ENCODE data around the gene GRID1.
"Not testable (repeated sequence)": the region's sequence is repeated elsewhere in the genome, so short reads cannot be mapped to it uniquely, and the experiment has no call there.

The GRID1 gene

DNA sequence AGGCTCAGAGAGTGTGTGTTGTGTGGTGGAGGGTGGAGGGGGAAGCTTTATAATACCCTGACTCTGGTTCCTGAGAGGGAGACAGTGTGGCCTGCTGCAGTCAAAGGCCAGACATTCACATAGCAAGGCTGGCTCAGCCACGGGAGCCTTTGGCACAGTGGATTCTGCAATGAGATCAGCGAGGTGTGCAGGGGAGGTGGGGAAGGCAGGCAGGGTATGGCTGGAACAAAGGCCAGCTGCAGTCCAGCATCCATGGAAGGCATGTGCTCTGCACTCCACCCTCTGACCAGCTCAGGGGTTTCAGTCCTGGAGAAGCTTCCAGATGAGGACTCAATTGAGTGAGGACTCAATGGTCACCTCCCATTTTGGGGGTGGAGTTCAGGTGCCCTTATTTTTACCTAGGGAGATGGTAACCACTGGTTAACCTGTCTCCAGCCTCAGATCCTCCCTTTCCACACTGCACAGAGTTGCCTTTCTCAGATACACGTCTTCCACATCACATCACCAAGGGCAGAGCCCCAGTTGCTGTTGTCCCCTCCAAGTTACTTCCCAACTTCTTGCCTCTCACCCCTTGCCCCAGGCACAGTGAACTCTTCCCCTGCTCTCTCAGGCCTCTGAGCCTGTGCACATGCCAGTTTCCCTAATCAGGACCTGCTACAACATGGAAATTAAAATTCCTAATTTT lies 504.9 kb downstream of the GRID1 start:
- Mint-ChIP-seq H3K9me3 (no peaks in the 10 kb centered on the region), H3K27me3 (peaks cover 9% of the 10 kb centered on the region), H3K27ac (no peak overlapping the region), H3K4me3 (no peak overlapping the region), H3K4me1 (no peaks in the 10 kb centered on the region)
- DNase-seq (no peak), ATAC-seq (no peak)

DNA sequence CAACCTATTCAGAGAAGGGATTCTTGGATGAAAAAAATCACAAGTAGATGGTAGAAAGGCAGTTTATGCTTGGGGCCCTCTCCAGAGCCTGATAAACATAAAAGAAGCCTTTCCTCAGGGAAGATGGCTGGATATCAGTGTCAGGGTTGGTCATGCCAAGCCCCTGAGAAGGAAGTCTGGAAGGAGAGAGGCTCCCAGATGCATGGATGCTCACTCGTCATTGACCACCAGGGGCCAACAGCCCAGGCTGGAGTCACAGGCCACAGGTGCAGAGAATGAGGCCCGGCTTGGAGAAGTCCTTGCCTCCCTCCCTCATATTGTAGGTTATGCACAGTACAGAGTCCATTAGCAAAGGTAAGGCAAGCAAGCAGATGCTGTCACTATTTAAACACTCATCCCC lies 506.7 kb downstream of the GRID1 start:
- no peak for ATAC-seq
- Mint-ChIP-seq H3K27me3 (peaks cover 9% of the 10 kb centered on the region), H3K27ac (no peak overlapping the region), H3K4me3 (no peak overlapping the region), H3K9me3 (no peaks in the 10 kb centered on the region), H3K4me1 (no peaks in the 10 kb centered on the region)
- DNase-seq, result no peak

DNA sequence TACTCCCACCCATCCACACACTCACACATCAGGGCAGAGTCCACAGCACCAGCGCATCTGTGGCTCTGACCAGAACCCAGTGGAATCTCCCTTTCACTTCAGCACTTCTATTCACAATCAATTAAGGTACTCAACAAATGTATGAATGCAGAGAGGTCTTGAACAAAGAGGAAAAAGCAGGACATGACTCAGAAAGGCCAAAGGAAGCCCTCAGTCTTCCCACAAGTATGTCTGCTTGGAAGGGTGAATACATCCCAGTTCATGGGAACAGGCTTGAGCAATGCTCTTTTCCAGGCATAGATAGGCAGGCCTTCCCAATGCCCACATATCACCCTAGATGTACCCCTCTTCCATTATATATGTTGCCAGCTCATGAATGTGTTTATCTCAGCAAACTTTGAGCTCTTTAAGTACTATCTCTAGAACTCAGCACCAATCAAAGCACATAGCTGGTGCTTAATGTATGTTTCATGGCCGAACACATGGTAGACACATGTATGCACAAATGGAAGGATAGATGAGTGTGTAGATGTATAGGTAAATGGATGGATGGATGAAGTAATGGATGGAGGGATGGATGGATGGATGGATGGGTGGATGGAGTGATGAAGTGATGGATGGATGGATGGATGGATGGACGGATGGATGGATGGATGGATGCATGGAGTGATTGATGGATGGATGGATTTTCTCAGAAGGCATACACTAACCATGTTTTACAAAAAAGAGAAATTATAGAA lies 507.6 kb downstream of the GRID1 start:
- Mint-ChIP-seq H3K4me3 (no peak overlapping the region), H3K27me3 (peaks cover 9% of the 10 kb centered on the region), H3K9me3 (no peaks in the 10 kb centered on the region), H3K27ac (no peak overlapping the region), H3K4me1 (no peaks in the 10 kb centered on the region)
- no peak for DNase-seq
- ATAC-seq, result no peak

DNA sequence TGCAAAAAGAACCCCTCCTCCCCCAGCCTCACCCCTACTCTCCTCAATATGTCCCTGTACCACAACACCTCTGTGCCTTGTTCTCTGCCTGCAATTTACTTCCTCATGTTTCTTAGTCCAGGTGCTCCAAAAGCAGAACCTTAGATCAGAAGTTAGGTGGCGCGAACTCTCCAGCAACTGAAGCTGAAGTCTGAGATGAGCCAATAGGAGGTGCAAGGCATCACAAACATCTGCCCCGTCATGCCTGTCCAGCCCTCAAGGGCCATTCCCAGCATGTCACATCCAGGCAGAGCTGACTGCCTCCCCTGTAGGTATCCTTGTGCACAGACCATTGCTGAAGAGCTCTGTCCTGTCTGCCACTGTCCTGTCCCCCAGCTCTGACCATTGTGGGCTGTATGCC lies 508.8 kb downstream of the GRID1 start:
- no peak for DNase-seq
- ATAC-seq, result no peak
- Mint-ChIP-seq H3K27me3 (peaks cover 8% of the 10 kb centered on the region), H3K4me1 (no peaks in the 10 kb centered on the region), H3K27ac (no peak overlapping the region), H3K4me3 (no peak overlapping the region), H3K9me3 (no peaks in the 10 kb centered on the region)

DNA sequence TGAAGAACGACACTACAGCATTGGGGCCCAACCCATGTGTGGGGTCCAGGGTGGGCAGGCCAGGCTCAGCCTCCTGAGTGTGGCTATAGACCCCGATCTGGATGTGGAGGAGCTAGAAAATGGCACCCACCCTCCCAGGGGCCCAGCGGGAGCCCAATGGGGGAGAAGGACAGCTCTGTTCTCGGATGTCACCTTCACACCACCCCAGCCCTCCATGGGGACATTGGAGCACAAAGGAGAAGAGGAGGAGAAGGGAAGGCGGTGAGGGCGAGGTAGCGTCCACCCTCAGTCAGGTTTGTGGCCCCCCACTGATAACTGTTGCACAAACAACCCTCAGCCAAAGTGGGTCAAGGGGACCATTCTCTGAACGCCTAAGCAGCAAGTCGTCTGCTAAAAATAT lies 509.3 kb downstream of the GRID1 start:
- no peak overlapping the region for H3K4me3 Mint-ChIP-seq
- H3K9me3 Mint-ChIP-seq, result no peaks in the 10 kb centered on the region
- no peak for DNase-seq
- H3K27ac Mint-ChIP-seq, result no peak overlapping the region
- ATAC-seq, result no peak
- H3K27me3 Mint-ChIP-seq, result peaks cover 3% of the 10 kb centered on the region
- no peaks in the 10 kb centered on the region for H3K4me1 Mint-ChIP-seq

DNA sequence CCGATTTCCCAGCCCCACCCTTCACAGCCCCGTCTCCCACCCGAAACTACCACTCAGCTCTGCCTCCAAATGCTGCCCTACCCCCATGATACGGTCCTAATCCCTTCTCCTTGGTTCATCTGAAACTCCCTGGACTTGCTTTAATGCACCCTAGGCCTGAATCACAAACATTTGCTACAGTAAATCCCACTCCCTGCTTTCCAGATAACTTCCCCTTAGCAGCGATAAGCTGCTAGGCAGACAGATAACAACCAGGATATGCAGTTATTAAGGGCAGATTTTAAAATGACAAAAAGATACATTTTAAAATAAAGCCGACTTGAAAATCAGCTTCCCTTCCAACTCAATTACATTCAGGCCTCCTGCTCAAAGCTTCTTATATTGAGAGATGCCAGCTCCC lies 514.7 kb downstream of the GRID1 start:
- H3K9me3 Mint-ChIP-seq, result no peaks in the 10 kb centered on the region
- H3K4me1 Mint-ChIP-seq, result no peaks in the 10 kb centered on the region
- DNase-seq (no peak), ATAC-seq (no peak)
- no peak overlapping the region for H3K4me3 Mint-ChIP-seq
- no peaks in the 10 kb centered on the region for H3K27me3 Mint-ChIP-seq
- H3K27ac Mint-ChIP-seq, result no peak overlapping the region

DNA sequence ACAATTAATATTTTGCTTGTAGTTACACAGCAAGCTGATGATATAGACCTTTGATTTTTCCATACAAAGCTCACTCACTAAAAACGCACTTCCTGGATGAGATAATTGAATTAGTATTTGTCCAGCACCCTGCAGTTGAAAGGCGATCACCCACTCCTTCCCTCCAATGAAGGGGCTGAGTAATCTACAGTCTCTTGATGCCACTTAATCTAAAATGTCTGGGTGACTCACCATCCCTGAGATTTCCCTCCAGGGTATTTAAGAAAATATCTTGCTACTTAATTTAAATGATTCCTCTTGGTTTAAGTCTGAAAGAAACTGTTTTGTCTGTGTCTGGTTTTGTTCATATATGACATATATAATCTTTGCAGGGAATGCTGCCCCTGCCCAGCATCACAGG lies 515.3 kb downstream of the GRID1 start:
- no peaks in the 10 kb centered on the region for H3K27me3 Mint-ChIP-seq
- ATAC-seq (no peak), DNase-seq (no peak)
- H3K9me3 Mint-ChIP-seq, result no peaks in the 10 kb centered on the region
- no peak overlapping the region for H3K4me3 Mint-ChIP-seq
- no peak overlapping the region for H3K27ac Mint-ChIP-seq
- no peaks in the 10 kb centered on the region for H3K4me1 Mint-ChIP-seq

DNA sequence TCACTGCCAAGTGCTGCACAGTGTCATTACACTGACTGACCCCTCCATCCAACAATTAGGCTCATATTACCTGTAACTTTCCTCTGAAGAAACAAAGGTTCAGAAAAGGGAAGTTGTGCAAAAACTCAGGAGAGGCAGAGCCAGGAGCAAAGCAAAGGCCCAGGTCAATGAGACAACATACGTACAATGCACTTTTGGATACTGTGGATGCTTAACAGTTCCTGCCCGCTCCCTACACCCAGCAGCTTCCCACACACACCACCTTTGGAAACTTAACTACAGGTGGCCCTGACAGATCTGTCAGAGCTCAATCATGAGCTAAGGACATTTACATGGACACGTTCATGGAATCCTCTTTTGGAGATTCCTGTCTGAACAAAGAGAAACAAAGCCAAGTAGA lies 515.9 kb downstream of the GRID1 start:
- DNase-seq, result no peak
- no peaks in the 10 kb centered on the region for H3K27me3 Mint-ChIP-seq
- H3K4me1 Mint-ChIP-seq, result no peaks in the 10 kb centered on the region
- H3K9me3 Mint-ChIP-seq, result no peaks in the 10 kb centered on the region
- H3K27ac Mint-ChIP-seq, result no peak overlapping the region
- no peak for ATAC-seq
- H3K4me3 Mint-ChIP-seq, result no peak overlapping the region

DNA sequence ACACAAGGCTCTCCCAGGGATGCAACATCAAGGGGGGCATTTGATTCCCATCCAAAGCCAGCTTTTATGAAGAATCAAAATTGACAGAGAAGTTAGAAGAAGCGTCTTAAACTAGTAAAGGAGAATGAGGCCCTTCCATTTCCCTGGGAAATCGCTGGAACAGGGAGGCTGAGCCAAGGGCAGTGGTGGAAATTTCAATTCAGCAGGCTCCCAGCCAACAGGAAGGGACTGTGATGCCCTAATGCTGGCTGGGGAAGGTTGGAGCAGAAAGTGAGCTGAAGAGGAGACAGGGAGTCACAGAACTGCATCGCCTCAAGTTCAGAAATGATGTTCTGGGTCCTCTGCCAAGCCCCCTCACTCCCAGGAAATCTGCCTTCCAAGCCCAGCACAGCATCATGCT lies 517.3 kb downstream of the GRID1 start:
- ATAC-seq (peak; percentile 7), DNase-seq (no peak)
- H3K27ac Mint-ChIP-seq, result no peak overlapping the region
- H3K4me3 Mint-ChIP-seq, result no peak overlapping the region
- no peaks in the 10 kb centered on the region for H3K27me3 Mint-ChIP-seq
- H3K9me3 Mint-ChIP-seq, result no peaks in the 10 kb centered on the region
- H3K4me1 Mint-ChIP-seq, result no peaks in the 10 kb centered on the region

DNA sequence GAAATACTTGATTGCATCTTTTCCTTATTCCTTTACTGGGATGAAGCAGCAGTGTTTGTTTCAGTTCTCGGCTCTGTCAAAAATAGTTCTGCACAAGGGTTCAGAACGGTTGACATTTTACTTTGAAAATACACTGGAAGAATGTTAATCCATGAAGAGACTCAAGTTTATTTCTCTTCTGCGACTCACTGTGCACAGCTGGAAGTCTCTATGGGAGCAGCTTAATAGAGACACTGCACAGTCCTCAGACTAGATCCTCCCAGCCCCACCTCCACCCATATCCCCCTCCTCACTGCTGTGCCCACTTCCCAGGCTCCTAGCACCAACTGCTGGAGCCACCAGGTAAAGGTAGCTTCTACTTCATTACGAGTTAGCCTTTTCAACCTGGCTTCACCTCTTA lies 517.8 kb downstream of the GRID1 start:
- H3K4me3 Mint-ChIP-seq, result no peak overlapping the region
- H3K27me3 Mint-ChIP-seq, result no peaks in the 10 kb centered on the region
- DNase-seq (no peak), ATAC-seq (no peak)
- H3K27ac Mint-ChIP-seq, result no peak overlapping the region
- H3K9me3 Mint-ChIP-seq, result no peaks in the 10 kb centered on the region
- H3K4me1 Mint-ChIP-seq, result no peaks in the 10 kb centered on the region

DNA sequence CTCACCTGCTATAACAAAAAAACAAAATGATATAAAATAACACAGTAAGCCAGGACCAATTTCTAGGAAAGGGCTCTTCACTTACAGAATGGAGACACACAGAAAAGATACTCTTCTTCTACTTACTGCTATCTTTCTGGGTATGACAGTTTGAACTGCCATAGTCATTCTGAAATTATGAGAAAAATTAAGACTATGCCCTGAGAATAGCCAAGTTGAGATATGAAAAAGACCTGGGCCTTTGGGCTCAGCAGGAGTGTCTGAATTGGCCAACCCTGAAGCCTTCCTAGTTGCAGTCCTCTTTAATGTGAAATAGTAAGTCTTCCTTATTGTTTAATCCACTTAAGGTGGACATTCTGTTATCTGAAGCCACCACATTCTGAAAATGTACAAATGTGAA lies 519.5 kb downstream of the GRID1 start:
- ATAC-seq, result no peak
- H3K9me3 Mint-ChIP-seq, result peaks cover 0 to 2% of the 10 kb centered on the region in 2 donors
- H3K27me3 Mint-ChIP-seq, result no peaks in the 10 kb centered on the region
- no peak overlapping the region for H3K4me3 Mint-ChIP-seq
- H3K4me1 Mint-ChIP-seq, result no peaks in the 10 kb centered on the region
- no peak for DNase-seq
- H3K27ac Mint-ChIP-seq, result no peak overlapping the region

DNA sequence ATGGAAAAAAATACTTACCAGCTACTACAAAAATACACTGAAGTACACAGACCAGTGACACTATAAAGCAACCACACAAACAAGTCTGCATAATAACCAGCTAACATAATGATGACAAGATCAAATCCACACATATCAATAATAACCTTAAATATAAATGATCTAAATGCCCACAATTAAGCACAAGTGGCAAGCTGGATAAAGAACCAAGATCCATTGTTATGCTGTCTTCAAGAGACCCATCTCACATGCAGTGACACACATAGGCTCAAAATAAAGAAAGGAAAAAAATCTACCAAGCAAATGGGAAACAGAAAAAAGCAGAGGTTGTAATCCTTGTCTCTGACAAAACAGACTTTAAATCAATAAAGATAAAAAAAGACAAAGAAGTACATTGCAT lies 527.9 kb downstream of the GRID1 start:
- H3K27me3 Mint-ChIP-seq, ATAC-seq, H3K27ac Mint-ChIP-seq, H3K4me1 Mint-ChIP-seq, DNase-seq, H3K4me3 Mint-ChIP-seq: not testable (repeated sequence)
- peaks cover 36 to 60% of the 10 kb centered on the region in 2 donors for H3K9me3 Mint-ChIP-seq

DNA sequence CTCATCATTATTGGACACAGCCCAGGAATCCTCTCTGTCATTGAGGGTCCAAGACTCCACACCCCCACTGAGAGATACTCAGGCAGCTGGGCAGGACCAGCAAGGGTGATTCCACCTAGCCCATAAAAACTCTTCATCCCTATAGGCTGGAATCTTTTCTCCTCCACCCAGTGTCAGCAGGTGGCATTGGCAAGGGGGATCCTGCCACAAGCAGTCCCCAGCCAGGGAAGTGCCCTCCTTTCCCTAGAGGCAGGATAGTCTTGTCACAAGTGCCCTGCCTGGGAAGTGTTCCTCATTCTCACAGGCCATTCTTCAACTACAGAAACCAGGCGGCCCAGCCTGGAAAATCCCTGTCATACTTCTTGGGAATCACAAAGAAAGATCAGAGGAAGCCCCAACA lies 533.6 kb downstream of the GRID1 start:
- Mint-ChIP-seq H3K27ac (peak overlapping the region in 1 of 2 donors; percentile 24), H3K4me1 (no peaks in the 10 kb centered on the region), H3K27me3 (no peaks in the 10 kb centered on the region), H3K4me3 (no peak overlapping the region), H3K9me3 (peaks cover 29 to 56% of the 10 kb centered on the region in 2 donors)
- DNase-seq (no peak), ATAC-seq (no peak)

DNA sequence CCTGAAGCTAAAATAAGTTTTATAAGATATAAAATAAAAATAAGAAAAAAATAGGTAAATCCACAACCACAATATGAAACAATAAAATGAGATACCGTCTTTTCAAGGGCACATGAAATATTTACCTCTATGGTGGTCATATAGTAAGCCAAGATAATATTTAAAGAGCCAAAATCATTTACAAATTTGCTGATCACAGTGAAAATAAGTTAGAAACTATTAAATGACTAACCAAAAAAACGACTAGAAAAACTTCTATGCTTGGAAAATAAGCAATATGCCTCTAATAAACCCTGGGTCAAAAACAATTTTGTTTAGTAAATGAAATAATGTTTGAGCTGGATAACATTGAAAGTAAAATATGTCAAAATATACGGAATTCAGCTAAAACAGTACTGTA lies 535.2 kb downstream of the GRID1 start:
- Mint-ChIP-seq H3K27ac (no peak overlapping the region), H3K4me1 (no peaks in the 10 kb centered on the region), H3K27me3 (peaks cover 7% of the 10 kb centered on the region), H3K9me3 (peaks cover 25 to 50% of the 10 kb centered on the region in 2 donors), H3K4me3 (no peak overlapping the region)
- DNase-seq (no peak), ATAC-seq (no peak)

DNA sequence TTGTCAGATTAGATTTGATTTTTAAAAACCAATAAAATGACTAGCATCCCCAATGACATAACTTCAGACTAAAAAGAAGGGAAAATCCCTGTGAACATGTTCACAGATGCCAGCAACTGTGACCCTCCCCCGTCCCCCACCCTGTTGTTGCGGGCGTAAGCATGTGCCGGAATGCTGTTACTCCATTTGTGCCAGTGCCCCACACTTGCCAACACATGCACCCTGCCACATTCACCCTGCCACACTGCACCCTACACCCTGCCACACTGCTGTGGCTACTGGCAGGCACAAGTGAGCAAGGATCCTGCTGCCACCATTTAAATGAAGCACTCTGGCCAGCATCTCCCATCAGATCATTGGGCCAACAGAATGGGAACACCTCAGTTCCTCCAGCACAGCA lies 540.2 kb downstream of the GRID1 start:
- ATAC-seq (no peak), DNase-seq (no peak)
- Mint-ChIP-seq H3K4me3 (no peak overlapping the region), H3K4me1 (no peaks in the 10 kb centered on the region), H3K27me3 (peaks cover 8% of the 10 kb centered on the region), H3K27ac (no peak overlapping the region), H3K9me3 (peaks cover 11 to 17% of the 10 kb centered on the region in 2 donors)

DNA sequence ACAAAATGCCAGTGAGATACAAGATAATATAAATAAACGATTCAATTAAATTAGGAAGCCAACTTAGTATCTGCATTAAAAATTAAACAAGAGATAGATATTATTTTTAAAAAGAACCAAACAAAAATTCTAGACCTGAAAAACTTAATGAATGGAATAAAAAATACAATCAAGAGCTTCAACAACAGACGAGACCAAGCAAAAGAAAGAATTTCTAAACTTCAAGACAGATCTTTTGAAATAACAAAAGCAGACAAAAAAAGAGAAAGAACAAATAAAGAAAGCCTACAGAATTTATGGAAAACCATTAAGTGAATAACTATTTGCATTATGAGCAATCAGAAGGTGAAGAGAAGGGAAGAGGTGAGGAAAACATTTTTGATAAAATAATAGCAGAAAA lies 555.2 kb downstream of the GRID1 start:
- Mint-ChIP-seq H3K4me1 (no peaks in the 10 kb centered on the region), H3K9me3 (peaks cover 16 to 30% of the 10 kb centered on the region in 2 donors), H3K4me3 (no peak overlapping the region), H3K27me3 (no peaks in the 10 kb centered on the region), H3K27ac (no peak overlapping the region)
- DNase-seq (no peak), ATAC-seq (no peak)

DNA sequence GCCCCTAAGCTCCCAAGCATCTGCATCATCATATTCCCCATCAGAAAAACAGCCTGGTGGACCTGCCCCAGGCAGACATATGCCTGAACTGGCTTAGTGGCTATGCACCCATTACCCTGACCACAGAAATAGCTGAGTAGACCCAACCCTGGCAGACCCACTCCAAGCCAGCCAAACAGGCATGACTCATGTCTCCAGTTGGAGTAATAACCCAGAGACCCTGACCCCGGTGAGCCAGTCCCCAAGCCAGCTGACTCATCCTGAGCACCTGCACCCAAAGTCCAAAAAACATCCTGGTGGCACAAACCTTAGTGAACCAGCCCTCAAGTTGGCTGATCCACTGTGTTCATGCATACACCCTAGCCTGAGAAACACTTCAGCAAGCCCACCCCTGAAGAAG lies 555.9 kb downstream of the GRID1 start:
- H3K27me3 Mint-ChIP-seq, result no peaks in the 10 kb centered on the region
- DNase-seq (no peak), ATAC-seq (no peak)
- H3K4me3 Mint-ChIP-seq, result no peak overlapping the region
- H3K4me1 Mint-ChIP-seq, result no peaks in the 10 kb centered on the region
- H3K9me3 Mint-ChIP-seq, result peaks cover 16 to 30% of the 10 kb centered on the region in 2 donors
- no peak overlapping the region for H3K27ac Mint-ChIP-seq
